ENCODE results near the gene INSM1.

The INSM1 gene

DNA sequence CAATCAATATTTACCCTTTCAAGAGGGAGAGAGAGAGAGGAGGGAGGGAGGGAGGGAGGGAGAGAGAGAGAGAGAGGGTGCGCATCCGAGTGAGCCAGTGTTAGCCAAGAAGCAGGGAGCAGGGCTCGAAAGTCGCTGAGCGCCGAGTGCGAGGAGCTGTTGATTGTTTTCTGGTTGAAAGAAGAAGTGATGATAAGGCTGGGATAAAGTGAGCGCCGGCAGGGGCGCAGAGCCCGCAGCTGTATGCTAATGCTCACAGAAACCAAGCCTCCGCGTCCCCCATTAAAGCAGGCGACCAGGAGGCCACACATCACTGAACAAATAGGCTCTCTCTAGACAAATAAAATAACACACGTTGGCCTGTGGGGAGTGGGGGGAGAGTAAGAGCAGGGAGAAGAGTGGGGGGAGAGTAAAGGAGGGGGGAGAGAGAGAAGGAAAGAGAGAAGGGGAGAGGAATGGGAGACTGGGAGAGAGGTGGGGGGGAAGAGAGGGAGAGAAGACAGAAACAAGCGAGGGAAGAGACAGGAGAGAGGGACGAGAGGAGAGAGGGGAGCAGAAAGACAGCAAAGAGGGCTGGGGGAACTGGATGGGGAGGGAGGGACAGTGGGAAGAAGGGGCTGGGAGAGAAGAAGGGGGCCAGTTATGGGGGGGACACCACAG, 5.0 kb upstream of the INSM1 start:
- DNase-seq (ENCODE audit: low spot score): no peak

DNA sequence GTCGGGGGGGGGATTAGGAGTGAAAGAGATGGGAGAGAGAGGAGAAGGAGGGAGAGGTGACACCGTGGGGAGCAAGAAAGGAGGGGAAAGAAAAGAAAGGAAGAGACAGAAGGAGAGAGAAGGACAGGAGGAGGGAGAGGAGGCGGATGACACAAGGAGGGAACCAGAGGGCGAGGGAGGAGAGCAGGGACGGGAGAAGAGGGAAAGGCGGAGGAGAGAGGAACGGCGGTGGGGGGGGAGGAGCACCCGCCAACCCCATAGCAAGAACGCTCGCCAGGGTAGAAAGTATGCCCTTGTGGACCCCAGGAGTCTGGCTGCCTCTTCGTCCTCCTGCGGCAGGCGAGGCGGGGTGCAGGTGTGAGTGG, 4.5 kb upstream of the INSM1 start:
- DNase-seq (ENCODE audit: low spot score): no peak

DNA sequence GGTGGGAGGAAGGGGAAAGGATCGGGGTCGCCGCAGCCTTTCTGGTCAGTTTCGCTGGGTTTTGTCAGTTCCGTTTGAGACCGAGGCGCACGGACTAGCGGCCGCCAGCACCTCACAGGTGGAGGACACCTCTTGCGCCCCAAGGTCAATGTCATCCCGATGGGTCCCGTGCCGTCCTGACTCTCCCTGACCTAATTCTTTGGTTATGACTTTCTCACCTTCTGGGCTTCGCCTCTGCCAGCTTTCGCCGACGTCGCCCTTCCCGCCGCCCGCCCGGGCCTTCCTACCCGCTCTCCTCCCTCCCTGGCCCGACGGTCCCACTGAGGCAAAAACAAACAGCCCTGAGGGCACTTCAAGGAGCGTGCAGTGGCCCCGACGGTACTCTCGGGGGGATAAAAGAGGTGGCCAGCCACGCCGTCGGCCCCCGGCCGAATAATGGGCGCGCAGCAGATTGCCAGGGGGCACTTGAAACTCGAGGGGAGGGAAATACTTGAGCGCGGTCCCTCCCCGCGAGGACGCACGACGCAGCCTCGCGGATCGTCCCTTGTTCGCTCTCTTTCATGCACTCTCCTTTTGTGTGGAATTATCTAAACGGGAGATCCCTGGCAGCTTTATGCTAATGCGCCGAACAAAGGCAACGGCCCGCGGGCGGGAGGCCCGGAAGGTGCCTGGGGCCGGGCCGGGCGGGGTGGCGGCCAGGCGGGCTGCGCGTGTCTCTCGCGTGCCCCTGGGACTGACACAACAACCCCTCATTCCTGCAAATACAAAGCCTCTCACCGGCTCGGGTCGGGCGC, 3.9 kb upstream of the INSM1 start:
- DNase-seq (ENCODE audit: low spot score): no peak

DNA sequence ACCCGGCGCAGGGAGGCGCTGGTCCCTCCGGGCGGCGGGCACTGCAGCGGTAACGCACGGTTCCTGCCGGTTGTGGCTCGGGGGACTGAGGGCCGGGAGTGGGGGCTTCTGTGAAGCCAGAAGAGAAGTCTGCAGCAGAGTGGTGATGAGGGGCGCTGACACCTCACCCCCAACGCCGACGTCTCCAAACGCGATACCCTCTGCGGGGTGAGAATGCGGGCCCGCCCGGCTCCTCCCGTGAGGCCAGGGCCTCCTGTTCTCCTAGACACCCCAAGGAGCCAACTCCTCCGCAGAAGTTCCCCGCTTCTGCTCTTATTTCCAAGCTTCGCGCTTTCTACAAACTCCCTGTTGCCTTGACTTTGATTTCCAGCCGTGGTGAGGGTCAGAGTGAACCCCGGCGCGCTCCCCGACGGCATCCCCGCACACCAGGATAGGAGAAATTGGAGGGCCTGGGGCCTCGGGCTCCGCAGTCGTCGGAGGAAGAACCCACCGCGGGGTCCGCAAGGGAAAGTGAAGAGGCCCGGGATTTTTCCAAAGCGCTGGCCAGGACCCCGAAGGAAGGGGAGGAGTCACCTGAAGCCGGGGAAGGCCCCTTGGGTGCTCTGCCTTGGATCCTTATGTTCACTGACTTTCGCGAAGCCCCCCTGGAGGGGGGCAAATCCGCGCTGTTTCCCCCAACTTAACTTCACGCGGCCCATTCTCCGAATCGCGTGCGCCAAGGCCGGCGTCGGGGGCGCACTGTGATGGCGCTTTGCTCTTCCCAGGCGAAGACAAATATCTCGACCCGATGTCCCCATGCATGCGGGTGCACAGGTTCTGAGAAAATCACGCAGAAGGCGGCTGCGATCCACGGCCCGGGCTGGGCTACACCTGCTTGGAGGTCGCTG, 3.1 kb upstream of the INSM1 start:
- DNase-seq (ENCODE audit: low spot score): no peak

DNA sequence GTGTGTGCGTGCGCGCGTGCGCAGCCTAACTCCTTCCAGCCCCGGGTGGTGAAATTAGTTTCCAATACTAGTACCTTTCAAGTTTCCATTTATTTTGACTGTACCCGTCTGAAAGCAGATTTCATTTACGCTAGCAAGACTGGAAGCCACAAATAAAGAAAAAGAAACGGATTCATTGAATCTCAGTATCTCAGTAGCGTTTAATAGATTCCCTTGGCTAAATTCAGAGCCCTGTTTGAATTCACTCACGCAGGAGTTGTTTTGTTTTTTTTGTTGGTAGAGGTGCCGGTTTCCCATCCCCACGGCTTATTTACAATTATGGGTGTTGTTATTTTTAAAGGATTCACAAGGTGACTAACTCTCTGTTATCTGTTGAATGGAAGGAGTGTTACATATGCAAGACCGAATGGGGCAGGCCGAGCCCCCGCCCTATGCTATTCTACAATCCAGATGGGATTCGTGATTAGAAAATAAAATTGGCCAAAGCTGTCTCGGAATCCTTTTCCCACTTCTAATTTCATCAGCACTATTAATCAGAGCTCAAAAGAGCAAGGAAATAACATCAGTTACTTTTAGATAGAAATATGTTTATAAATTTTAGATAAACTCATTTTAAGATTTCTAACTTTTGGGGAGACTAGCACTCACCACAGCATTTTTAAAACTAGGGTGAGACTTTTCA, 2.3 kb upstream of the INSM1 start:
- DNase-seq (ENCODE audit: low spot score): no peak

DNA sequence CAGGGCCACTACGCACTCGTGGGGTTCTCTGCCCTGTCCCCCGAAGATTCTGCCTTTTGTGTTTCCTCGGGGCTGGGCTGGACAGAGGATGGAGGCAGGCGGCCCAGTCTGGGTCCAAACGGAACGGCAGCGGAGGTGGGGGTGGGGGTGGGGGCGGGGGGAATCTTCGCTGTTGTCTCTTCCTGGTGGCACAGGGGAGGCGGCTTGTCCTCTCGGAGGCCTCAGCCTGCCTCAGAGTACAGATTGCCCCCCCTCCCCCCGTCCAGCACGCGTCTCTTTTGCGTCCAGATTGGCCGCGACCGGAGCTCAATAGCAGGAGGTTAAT, 1.4 kb upstream of the INSM1 start:
- DNase-seq (ENCODE audit: low spot score): no peak

DNA sequence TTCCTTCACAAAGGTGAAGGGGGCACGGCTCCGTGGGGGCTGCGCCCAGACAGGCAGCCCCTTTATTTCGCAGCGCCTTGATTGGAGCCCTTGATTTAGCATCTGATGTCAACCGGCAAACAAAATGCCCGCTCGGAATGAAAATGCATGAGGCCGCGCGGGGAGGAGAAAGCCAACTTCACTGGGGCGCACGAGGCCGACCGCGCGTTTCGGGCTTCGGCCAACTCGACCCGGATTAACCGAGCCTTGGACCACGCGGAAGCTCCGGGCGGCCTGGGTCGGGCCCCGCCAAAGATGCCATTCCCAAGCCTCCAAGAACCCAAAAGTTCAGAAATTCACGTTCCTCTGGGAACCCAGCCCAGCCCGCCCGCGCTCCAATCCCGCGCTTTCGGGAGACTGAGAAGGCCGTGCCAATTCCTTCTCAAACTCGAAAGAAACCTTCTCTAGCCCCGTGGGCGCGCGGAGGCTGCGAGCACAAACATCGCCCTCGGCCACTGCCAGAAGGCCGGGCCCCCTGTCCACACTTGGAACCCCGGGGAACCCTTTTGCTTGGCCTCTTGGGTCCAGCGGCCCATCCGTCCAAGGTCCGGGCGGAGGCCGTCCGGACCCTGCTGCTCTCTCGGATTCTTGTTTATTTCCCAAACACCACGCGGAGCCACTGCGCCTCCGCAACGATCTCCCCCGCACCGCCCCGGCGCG, 879 bp upstream of the INSM1 start:
- no peak for DNase-seq (ENCODE audit: low spot score)

DNA sequence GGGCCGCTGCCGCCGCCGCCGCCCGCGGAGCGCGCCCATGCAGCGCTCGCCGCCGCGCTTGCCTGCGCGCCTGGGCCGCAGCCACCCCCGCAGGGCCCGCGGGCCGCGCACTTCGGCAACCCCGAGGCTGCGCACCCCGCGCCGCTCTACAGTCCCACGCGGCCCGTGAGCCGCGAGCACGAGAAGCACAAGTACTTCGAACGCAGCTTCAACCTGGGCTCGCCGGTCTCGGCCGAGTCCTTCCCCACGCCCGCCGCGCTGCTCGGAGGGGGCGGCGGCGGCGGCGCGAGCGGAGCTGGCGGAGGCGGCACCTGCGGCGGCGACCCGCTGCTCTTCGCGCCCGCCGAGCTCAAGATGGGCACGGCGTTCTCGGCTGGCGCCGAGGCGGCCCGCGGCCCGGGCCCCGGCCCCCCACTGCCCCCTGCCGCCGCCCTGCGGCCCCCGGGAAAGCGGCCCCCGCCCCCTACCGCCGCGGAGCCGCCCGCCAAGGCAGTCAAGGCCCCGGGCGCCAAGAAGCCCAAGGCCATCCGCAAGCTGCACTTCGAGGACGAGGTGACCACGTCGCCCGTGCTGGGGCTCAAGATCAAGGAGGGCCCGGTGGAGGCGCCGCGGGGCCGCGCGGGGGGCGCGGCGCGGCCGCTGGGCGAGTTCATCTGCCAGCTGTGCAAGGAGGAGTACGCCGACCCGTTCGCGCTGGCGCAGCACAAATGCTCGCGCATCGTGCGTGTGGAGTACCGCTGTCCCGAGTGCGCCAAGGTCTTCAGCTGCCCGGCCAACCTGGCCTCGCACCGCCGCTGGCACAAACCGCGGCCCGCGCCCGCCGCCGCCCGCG, 730 bp downstream of the INSM1 start:
- DNase-seq (ENCODE audit: low spot score): no peak

DNA sequence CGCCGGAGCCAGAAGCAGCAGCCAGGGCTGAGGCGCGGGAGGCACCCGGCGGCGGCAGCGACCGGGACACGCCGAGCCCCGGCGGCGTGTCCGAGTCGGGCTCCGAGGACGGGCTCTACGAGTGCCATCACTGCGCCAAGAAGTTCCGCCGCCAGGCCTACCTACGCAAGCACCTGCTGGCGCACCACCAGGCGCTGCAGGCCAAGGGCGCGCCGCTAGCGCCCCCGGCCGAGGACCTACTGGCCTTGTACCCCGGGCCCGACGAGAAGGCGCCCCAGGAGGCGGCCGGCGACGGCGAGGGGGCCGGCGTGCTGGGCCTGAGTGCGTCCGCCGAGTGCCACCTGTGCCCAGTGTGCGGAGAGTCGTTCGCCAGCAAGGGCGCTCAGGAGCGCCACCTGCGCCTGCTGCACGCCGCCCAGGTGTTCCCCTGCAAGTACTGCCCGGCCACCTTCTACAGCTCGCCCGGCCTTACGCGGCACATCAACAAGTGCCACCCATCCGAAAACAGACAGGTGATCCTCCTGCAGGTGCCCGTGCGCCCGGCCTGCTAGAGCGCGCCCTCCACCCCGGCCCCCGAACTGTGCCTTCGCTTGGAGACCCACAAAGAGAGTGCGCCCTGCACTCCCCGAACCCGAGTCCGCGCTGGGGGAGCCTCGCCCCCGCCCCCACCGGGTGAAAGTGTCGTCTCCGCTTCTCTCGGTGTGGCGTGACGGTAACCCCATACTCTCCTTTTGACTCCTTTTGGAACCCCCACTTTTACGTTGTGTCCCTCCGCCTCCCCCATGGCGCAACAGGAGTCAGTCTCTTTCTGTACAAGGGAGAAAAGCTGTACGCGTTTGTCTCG, 1.6 kb downstream of the INSM1 start:
- DNase-seq (ENCODE audit: low spot score): no peak

DNA sequence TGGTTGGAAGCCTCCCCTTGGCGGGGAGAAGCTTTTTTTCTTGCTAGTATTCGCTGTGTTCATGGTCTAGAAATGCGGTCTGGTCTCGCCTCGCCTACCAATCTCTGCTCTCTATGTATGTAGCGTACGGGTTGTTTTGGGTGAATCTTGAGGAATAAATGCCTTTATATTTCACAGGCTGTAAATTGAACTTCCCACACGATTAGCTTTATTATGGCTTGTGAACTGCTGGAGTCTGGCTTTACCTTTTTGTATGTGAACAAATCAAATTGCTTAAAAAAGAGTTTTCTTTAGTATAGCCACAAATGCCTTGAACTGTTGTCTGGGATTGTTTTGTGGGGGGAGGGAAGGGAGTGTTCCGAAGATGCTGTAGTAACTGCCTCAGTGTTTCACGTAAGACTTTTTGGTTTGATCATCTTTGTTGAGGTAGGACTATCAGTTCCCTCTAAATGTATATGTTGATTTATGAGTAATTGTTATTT, 2.2 kb downstream of the INSM1 start:
- no peak for DNase-seq (ENCODE audit: low spot score)

DNA sequence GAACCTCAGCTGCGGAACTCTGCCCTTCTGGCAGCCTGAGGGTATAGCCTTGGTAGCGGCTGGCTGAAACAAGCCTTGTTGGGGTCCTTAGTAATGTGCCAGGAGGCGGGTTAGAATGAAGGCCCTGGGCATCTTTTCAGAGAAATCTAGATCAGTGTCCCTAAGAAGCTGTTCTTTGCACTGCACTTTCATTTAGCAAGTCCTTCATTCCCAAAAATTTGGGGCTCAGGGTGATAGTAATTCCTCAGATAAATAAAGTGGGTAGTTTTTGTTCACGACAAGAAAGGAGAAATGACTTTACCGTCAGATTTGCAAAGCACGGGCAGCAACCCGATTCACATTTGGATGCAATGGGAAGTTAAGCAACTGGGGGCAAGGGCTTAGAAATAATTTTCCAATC, 3.2 kb downstream of the INSM1 start:
- DNase-seq (ENCODE audit: low spot score): no peak

DNA sequence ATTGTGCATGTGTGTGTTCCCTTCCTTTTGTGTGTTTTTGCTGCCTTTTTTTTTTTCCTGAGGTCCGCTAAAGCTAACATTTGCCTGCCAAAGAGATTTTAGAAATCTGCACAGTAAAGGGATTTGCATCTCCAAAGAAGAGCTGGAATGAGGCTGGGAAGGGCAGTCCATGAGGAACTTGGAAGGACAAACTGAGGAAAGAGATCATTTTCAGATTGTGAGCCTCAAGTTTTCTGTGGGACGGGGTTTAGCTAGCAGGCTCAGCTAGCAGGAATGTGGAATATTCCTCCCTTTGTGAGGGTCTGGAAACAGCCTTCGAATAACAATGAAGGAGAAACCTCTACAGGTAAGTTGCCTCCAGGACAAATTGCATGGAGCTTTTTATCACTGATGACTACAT, 3.8 kb downstream of the INSM1 start:
- DNase-seq (ENCODE audit: low spot score): no peak

DNA sequence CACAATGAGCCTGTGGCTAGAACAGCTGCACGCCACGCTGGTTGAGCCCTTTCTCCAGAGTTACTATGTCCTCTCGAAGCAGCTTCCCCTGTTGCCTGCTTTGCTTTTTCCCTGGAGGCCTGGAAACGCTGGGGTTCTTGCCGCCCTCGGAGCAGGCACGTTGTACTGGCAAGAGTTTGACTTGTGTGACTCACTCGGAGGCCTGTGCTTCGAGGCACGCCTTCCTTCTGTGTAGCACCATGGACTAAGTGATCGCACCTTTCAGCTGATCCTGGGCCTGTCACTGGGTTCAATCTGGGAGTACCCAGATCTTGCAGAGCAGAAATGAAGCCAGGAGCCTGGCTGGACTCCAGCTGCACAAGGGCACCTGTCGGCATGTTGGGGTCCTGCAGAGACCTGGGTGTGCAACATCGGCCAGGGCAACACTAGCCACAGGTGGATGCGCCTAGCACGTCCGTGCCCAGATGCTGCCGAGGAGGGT, 5.2 kb downstream of the INSM1 start:
- peak; percentile 55 for DNase-seq (ENCODE audit: low spot score)

DNA sequence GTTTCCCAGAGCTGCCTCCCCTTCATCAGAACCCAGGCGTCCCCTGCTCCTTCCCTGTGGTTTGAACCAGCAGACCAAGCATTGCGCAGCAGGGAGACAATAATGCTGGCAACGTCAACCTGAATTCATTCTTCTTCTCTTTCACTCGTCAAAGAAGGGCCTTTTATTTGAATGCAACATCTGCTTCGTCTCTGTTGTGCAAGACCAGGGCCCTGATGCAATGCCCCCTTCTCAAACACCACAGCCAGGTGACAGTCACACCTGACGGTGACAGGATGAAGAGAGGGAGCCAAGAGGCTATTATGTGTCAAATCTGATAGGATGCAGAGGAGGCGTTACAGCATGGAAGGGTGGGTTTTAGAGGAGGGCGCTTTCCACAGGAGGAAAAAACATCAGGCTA, 8.0 kb downstream of the INSM1 start:
- DNase-seq (ENCODE audit: low spot score): no peak

DNA sequence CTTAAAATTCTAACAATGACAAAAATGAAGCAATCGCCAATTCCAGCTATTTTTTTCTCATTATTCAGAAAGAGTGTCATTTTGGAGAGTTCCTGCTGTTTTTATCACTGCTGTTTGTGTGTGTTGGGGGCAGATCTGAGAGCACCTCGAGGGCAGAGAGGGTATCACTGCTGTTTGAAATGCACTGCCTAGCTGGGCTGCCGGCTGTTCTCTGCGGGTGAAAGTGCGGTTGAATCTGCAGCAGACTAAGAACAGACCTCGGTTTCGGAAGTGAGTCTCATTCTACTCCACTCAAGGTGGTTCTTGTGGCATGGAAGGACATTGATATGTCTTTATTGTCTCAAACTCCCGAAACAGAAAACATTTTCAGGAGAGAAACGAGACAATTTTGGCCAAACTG, 18.3 kb downstream of the INSM1 start:
- DNase-seq (ENCODE audit: low spot score): no peak

DNA sequence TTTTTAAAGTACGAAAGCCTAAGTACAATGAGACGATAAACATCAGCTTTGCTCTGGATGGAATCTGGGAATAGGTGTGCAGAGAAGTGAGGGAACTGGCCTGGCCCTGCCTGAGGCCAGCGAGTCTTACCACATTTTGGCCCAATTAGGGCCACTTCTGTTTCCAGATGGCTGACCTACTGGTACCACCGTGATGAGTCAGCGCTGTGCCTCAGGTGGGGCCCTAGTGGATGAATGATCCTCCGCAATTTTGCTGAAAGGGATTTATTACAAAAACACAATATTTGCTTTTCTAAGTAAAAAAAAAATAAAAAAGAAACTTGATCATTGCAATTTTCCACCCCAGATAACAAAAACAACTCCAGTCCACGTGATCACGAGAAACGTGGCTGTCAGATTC, 22.5 kb downstream of the INSM1 start:
- no peak for DNase-seq (ENCODE audit: low spot score)

DNA sequence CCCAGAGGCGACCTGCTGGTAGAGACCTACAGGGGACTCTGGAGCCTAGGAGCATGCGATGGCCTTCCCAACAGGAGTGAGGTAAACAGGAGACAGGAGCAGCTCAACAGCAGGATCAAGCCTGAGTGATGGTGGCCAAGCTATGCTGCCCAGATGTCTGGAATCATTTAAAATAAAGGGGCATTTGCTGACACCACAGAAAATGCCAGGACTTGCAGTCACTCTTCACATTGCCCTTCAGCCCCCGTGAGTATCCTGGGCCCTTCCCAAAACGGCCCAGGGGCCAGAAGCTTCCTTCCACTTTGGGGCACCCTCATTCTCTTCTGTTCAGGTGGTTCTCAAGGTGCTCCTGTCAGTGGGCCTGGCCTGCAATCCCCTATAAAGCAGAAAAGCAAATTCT, 23.2 kb downstream of the INSM1 start:
- no peak for DNase-seq (ENCODE audit: low spot score)

DNA sequence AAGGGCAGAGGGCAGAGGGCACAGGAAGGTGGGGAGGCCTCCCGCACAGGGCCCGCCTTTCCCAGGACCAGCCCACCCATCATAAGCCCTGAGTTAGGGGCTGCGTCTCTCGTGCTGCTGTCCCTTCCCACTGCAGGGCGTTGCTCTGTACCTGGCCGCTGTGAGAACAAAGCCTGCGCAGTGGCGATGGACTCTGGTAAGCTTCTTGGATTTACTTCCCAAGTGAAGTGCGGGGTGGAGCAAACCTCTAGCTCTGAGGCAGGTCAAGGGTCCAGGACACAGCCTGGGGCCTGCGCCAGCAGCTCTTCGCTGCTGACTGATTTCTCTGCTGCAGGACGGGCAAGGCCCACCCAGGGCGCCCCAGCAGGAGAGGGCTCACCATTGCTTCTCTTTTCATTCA, 23.9 kb downstream of the INSM1 start:
- DNase-seq (ENCODE audit: low spot score): no peak

DNA sequence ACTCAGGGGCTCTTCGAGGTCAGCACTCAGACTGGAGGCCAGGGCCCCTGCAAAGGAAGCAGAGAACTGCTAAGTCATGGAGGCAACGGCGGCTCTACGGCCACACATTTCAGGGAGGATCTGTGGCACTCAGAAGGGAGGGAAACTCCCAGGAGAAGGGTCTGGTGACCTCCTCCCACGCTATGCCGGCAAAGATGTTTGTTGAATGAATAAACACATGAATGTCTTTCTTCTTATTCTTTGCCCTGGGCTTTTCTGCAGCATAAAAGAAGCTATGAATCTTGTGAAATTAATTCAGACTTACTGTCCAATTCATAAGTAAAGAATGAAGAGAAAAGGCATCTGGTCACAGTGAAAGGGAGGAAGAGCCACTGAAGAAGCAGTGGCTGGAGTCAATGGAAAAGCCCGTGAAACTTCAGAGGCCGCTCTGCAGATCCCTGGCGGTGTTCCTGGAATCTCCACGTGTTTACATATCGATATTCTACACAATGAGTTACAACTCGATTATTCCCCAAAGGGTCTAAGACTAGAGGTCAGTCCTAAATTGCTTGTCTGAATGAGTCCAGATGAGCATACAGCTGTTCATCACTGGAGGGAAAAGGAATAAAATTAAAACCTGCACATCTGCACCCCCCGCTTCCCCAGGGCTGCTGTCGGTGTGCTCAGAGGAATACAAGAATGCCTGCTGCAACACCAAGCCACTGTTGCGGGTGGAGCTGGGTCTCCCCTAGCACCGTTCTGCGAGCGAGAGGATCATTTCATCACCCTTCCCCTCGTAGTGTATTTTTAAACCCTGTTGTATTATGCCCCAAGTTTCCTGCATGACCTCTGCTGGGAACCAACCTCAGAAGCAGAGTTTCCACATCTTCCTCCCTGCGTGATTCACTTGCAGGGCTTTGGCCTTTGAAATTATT, 25.6 kb downstream of the INSM1 start:
- no peak for DNase-seq (ENCODE audit: low spot score)
